ENCODE data around the gene PITX1. TPM values are rescaled to one million over a fixed set of nuclear protein-coding genes. Genes with fewer than 3 reads are reported as not detected.

PITX1 gene
- total RNA-seq, 1 donor from 2014 or later = not detected

DNA sequence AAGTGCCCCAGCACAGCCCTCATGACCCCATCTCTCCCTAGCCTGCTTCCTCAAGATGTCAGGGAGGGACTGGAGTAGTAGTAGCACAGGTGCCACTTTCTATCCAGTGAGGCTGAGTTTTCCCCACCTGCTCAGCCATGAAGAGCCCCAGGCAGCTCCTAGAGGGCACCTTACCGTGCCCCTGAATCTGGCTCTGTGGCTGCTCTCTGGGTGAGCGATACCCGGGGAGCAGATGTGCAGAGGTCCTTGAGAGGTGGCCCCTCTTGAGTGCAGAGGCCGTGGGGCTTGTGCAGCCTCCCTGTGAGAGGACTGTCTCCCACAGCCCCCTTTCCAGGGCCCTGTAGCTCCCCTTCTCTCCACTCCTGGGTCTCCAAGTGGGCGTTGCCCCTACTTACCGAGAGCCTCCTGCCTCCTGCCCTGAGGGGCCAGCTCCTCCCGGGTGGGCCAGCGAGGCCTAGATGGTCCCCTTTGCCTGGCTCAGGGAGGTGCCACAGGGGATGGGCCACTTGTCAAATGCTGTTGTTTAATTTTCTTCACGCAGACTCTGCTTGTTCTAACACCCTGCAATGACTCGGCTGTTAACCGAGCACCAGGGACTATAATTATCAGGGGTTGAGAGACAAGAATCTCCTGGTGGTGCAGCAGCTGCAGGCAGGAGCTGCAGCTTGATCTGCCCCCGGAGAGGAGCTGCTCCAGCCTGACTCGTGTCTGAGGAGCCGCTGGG is 29.6 kb upstream of the PITX1 start:
- no peak for DNase-seq (ENCODE audit: missing footprints)
- ATAC-seq = no peak
- intact Hi-C loops (cut with DNase I) = no loop called here

DNA sequence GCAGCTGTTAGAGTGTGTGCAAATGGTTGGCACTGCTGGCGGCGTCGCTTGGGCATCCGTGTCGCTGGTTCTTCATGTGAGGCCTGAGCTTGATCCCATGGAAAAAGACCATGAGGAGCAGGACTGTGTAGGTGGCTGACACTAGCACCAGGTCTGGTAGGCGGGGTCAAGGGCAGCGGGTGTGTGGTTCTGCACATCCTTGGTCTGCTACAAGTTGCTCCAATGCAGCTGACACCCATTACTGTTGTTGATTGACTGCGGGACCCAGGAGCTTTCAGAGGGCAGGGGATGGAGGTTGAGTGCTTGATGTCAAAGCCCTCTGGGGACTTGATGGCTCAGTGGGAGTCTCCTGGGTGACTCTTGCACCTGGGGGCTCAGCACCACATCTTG is 29.0 kb upstream of the PITX1 start:
- DNase-seq (ENCODE audit: missing footprints) (no peak), ATAC-seq (no peak)
- intact Hi-C loops (cut with DNase I) = no loop called here

DNA sequence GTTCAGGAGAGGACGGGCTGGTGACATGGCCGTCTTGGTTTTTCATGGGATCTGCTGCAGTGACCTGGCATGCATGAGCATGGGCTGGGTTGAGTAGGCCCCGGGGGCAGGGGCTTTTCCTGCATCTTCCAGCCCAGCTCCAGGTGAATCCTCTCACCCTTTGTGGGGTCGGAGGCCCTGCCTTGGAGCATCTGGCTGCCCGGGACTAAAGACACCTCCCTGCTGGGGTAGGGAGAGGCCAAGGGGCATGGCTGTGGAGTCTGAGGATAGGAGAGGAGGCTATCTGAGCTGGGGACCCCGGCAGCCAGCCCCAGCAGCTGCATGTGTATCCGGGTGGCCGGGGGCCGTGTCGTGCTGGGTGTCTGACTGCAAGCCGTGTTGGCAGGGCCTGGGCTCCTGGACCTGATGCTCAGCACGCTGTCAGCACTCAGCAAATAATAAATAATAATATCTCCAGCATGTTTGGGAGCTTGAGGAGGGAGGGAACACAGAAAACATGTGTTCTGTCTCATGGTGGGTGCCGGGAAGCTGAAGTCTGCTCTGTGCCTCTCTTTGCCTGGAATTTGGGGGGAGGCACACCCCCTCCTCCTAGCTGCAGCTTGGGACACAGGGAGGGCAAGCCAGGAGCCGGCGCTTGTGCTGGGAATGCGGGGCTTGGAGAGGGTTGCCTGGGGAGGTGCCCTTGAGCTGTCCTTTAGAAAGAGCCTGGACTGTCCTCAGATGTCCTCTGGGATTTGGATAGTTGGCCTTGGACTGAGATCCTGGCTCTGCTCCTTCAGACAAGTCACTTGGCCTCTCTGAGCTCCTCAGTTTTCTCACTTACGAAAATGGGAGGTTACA is 28.4 kb upstream of the PITX1 start:
- DNase-seq (ENCODE audit: missing footprints) = no peak
- intact Hi-C loops (cut with DNase I) = no loop called here
- ATAC-seq = no peak

DNA sequence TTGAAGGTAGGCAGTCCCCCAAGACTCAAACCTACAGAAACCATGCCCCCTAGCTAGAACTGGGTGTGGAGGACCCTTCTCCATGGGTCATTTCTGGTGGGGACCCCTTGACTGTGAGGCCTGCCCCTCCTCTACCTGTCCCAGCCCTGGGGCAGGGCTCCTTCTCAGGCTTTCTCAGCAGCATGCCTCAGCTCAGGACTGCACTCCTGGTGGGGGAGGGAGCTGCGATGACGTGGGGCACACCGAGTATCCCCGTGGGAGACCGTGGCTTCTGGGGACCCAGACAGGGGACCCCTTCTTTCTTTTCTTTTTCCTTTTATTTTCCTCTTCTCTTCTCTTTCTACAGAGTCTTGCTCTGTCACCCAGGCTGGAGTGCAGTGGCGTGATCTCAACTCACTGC is 27.0 kb upstream of the PITX1 start:
- intact Hi-C loops (cut with DNase I) = no loop called here
- ATAC-seq (no peak), DNase-seq (ENCODE audit: missing footprints) (no peak)

DNA sequence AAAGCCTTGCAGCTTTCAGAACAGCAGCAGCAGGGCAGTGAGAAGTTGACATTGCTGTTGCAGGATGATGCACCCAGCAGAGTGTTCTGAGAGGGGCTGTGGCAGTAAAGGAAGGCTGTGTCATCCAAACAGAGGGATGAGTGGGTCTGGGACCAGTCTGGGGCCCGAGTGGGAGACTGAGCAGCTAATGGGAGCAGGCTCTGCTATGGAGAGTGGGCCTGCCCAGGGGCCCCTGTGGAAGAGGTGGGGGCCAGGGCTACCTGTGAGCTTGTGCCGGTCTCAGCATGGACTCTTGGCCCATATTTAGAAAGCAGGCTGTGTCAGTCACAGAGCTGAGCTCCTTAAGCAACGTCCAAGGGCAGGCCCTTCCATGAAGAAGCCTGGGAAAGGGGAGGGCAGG is 26.0 kb upstream of the PITX1 start:
- intact Hi-C loops (cut with DNase I) = no loop called here
- no peak for ATAC-seq
- no peak for DNase-seq (ENCODE audit: missing footprints)

DNA sequence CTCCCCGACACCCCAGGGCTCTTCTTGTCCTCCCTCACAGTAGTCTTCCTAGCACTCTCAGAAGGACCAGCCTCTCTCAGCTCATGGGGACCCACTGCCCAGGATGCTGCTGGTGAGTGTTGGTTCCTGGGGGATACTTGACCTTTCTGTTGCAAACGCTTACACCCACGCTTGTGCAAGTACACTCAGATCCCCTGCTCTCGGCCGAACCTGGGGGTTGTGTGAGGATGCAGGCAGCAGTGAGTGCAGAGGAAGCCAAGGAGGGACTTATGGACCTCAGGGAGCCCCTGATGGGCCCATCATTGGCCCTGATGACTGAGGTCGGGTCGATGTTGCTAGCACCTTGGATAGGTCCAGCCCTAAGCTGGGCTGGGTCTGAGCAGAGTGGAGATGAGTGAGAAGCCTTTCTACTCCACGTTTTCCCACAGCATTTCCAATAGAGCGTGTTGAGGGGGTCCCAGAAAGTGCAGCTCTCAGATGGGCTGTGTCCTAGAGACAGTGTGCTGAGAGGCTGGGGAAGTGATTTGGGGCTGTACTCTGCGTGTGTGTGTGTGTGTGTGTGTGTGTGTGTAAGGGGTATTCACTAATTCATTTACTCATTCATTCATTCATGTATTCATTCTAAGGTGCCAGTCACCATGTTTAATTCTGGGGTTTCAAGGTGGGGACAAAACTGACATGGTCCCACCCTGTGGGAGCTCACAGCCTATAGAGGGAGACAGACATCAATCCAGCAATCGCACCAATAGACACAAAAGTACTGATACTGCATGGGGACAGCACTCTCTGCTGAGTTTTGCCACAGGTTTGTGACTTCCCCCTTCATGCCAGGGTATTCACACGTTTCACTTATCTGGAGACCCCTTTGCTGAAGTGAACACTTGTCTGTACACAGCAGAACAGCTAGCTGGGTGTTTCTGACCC is 25.2 kb upstream of the PITX1 start:
- intact Hi-C loops (cut with DNase I) = loop anchor here (10.0 kb wide), 1 partner anchor 136 kb away; no protein-coding TSS in a partner anchor
- ATAC-seq (no peak), DNase-seq (ENCODE audit: missing footprints) (no peak)

DNA sequence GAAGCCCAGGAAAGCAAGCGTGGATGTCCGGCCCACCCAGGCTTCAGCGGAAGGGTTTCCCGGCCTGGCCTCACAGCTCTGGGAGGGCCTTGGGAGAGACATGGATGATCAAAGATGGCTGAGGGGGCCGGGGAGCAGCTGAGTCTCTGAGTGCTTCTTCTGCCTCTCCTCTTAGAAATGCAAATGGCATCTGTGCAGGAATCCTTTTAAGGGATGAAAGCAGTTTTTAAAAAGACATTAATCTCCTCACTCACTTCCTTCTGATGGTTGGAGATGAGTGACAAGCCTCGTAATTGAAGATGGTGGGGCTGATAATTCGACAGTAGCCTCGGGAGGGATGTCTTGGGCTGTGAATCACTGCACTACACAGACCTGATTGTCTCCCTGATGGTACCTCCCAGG is 24.3 kb upstream of the PITX1 start:
- intact Hi-C loops (cut with DNase I) = loop anchor here (10.0 kb wide), 1 partner anchor 136 kb away; no protein-coding TSS in a partner anchor
- ATAC-seq = no peak
- no peak for DNase-seq (ENCODE audit: missing footprints)

DNA sequence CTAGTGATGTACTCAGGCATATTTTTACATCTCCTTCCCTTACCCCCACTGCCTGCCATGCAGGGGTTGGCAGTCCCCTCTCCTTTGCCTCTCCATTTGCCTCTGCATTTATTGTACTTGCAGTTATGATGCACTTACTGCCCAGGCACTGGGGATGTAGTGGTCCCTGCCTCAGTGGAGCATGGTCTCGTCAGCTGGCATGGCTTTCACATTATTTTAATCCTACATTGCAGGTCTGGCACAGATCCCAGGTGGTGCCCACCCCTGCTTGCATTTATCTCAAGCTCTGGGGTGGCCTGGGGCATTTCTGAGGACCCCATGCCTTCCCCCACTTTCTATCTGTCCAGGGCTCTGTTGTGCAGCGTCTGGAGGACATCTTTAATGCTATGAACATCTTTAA is 23.2 kb upstream of the PITX1 start:
- intact Hi-C loops (cut with DNase I) = loop anchor here (10.0 kb wide), 1 partner anchor 138 kb away; no protein-coding TSS in a partner anchor
- no peak for ATAC-seq

DNA sequence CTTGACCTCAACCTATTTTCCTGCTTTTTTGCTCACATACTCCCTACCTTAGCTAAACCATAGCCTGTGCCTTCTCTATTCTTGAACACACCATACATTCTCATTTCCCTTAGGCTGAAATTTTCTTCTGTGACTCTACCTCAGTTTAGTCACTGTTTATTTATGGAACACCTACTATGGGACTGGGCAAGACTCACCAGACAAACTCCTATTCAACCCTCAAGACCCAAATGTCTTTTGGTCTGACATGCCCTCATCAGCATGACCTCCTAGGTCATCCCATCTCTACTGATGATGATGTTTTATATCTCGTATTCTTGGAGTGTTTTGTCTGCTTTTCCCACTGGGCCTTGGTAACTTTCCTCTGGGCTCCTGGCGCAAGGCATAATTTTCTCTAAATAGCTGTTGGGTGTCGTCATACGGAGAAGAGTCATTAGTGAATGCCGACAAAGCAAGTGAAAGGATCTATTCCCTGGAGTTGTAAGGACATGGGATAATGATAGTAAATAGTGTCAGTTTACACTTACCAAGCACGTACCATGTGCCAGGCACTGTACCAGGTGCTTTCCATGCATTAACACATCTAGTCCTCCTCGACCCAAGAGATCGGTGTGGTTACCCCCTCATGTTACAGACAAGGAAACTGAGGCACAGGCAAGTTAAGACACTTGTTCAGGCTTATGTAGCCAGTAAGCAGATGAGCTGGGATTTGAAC is 22.4 kb upstream of the PITX1 start:
- no peak for DNase-seq (ENCODE audit: missing footprints)

More for the DNA sequence above, 23.2 kb upstream of the PITX1 start:
- no peak for DNase-seq (ENCODE audit: missing footprints)

DNA sequence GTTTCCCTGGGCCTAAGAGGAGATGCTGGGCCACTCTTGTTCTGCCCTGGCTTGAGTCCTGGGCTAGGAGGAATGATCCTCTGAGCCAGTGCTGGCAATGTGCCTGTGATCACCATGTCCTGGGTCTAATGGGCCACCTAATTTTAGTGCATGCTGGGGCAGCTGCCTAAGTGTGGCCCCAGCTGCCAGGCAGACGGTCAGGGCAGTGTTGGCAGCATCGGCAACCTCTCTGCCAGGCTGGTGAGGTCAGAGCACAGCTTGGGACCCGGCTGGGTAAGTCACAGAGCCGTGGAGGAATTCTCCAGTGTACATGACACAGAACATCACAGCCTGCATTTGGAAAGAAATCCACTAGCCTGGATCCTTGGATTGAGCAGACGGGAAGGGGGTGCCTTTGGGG is 21.4 kb upstream of the PITX1 start:
- intact Hi-C loops (cut with DNase I) = loop anchor here (10.0 kb wide), 1 partner anchor 139 kb away; no protein-coding TSS in a partner anchor

More for the DNA sequence above, 22.4 kb upstream of the PITX1 start:
- no peak for ATAC-seq
- intact Hi-C loops (cut with DNase I) = loop anchor here (10.0 kb wide), 1 partner anchor 138 kb away; no protein-coding TSS in a partner anchor

DNA sequence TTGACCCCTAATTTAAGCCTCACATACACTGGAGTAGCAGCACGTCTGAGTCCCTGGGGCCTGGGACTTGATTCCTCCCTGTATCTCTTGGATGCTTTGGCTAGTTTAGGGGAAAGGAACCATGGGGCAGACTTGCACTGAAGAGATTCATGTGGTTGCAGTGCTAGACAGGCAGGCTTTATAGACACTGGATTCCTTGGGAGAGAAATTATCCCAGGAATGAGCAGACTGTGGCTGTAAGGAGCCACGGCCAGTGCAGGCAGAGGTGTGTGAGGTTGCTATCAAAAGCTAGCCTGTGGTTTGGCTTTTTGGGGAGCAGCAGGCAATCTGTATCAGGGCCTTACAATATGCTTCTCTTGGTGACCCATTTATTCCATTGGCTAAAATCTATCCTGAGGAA is 20.5 kb upstream of the PITX1 start:
- intact Hi-C loops (cut with DNase I) = loop anchor here (10.0 kb wide), 1 partner anchor 140 kb away; no protein-coding TSS in a partner anchor
- ATAC-seq (no peak), DNase-seq (ENCODE audit: missing footprints) (no peak)

More for the DNA sequence above, 21.4 kb upstream of the PITX1 start:
- ATAC-seq = peak; percentile 96
- DNase-seq (ENCODE audit: missing footprints) = peak; percentile 80

DNA sequence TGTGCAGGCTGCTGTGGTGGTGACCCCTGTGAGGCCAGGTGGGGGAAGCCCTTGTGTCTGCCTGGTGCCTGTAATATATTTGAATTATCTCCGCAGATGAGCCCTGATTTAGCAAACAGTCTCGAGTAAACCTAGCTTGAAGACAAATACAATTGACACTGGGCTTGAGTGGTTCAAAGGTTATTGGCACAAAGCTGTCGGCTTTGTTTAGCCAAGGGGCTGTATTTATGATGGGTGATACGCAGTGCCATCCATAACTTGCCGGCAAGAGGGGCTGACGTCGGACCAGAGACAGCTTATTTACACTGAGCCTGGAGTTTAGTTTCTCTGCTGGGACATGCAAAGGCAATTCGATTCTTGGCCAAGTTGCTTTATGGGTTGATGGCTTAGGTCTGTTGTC is 20.0 kb upstream of the PITX1 start:
- intact Hi-C loops (cut with DNase I) = loop anchor here (10.0 kb wide), 1 partner anchor 141 kb away; no protein-coding TSS in a partner anchor
- no peak for ATAC-seq
- DNase-seq (ENCODE audit: missing footprints) = no peak

DNA sequence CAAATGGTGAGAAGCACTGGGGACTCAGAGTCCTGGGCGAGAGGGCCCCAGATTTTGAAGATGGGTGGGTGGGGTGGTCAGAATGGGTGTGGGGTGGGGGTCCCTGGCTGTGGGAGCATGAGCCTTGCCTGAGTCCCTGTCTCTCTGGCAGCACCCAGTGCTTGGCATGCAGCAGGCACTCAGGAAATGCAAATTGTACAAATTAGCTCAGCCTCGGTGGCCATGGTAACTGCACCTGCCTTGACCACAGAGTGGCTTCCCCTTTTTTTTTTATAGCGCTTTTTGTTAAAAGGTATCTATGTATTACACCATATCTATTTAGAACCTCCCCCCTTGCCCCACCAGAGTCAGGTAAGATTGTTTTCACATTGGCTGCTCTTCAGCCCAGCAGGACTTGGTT is 19.2 kb upstream of the PITX1 start:
- ATAC-seq = no peak
- intact Hi-C loops (cut with DNase I) = loop anchor here (10.0 kb wide), 1 partner anchor 142 kb away; no protein-coding TSS in a partner anchor
- DNase-seq (ENCODE audit: missing footprints) = peak; percentile 31

DNA sequence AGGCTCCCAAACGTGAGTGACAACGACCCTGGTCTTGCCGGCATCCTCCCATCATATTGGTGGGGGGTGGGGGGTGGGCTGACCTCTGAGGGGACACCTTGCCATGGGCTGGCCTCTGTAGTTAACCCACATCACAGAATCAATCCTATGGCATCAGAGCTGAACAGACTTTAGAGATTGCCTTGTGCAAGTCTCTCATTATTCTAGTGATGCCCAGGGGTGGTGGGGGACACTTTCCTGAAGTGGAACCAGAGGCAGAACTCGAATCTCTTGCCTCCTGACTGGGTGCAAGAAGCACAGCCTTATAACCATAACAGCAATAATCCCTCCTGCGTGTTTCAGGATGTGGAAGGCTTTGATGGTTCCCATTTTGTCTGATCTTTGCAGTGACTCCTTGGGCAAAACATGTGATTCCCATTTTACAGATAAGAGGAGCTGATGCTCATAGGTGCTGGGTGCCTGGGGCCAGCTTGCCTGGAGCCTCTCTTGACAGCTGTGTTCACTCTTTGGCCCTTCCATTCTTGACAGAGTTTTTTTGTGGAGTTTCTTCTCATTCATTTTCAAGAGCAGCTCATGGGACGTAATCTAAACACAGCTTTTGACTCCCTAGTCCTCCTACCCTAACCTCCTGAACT is 18.6 kb upstream of the PITX1 start:
- DNase-seq (ENCODE audit: missing footprints) = peak; percentile 9
- intact Hi-C loops (cut with DNase I) = loop anchor here (10.0 kb wide), 1 partner anchor 142 kb away; no protein-coding TSS in a partner anchor
- no peak for ATAC-seq

DNA sequence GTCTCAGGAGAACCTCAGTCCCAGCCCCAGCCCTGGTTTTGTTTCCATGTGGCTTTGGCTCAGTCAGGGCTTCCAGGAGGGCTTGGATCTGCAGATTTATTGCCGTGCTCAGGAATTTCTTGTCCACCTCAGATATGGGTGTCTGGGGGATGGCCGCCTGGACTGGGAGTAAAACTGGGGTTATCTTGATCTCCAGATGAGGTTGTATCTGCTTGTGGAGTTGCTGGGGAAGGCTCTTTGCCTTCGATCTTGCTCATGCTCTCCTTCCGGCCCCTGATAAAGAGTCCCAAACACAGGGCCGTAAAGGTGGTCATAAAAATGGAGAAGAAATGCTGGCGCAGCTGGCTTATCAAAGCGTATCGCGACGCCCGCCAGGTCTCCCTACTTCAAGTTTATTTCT is 17.8 kb upstream of the PITX1 start:
- intact Hi-C loops (cut with DNase I) = loop anchor here (10.0 kb wide), 1 partner anchor 143 kb away; no protein-coding TSS in a partner anchor
- ATAC-seq (no peak), DNase-seq (ENCODE audit: missing footprints) (no peak)

DNA sequence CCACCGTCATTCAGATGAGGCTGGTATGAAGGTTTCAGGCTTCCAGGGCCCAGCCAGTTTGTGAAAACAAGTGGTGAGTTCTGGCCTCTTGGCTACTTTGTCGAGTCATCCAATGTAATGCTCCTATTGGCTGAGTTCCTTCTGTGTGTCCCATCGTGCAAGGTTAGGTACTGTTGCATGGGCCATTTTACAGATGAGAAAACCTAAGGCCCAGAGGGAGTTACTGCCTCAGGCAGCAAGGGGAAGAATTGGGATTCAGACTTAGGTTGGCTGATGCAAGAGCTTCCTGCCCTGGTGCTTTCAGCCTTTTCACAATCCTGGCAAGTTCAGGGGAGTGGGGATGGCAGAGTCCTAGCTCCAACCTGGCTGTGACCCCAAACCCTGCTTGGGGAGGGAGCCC is 17.4 kb upstream of the PITX1 start:
- intact Hi-C loops (cut with DNase I) = loop anchor here (10.0 kb wide), 1 partner anchor 143 kb away; no protein-coding TSS in a partner anchor
- ATAC-seq (no peak), DNase-seq (ENCODE audit: missing footprints) (no peak)

DNA sequence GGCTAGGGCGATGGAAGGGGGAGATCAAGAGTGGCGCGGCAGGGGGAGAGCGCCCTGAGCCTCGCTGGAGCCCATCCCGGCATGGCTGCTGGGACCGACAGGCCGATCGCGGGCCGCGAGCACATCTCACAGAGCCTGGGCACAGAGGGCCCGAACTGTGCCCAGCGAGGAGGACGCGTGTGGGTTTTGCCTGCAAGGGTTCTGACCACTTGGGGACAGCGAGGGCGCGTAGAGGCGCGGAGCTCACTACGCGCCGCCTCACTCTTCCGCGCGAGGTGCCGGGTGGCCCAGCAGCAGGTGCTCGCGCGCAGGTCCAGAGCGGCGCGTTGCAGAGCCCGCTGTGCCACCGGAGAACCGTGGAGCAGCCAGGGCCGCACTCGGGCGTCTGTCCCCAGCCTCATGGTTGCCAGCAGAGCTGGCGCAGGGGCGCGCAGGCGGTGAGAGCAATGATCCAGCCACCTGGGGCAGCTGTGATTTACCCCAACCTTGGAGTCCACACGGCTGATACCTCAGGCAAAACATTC is 16.3 kb upstream of the PITX1 start:
- DNase-seq (ENCODE audit: missing footprints) (peak; percentile 42), ATAC-seq (no peak)
- intact Hi-C loops (cut with DNase I) = loop anchor here (10.0 kb wide), 1 partner anchor 144 kb away; no protein-coding TSS in a partner anchor
